GM12892 (cell line): ENCODE data around the gene HSPB8.

Experiments used
- POLR2A ChIP-seq: IDR thresholded peaks from 2 replicates; pipeline ENCODE4 v1.6.1; 2011; ENCODE audit warnings: low read depth, low read length, control low read depth
- POLR2AphosphoS5 ChIP-seq: IDR thresholded peaks from 2 replicates; pipeline ENCODE4 v1.6.1; 2011; ENCODE audit warnings: low read depth, low read length, control low read depth
- TAF1 ChIP-seq: IDR thresholded peaks from 2 replicates; pipeline ENCODE4 v1.6.1; 2011; ENCODE audit warnings: low read depth, mild to moderate bottlenecking, control low read depth, low read length, borderline replicate concordance

DNA sequence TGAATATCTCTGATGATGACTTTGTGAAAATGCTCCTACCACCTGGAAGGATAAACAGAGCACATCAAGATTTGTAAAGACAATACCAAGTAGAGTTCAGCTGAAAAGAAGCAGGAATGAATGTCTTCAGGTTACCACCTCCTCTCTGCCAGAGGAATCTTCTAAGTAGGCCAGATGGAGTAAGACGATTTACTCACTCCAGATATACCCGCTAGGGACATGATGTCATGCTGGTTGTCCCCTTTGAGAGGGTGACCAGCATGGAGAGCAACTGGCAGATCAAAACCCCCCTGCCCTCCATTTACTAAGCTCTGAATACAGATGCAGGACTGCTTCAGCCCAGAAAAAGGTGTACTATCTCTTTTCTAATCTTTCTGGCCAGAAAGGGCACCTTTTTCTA, 39.3 kb upstream of the HSPB8 start:
- TF ChIP-seq POLR2A = no peak
- no peak for TF ChIP-seq POLR2AphosphoS5
- no peak for TF ChIP-seq TAF1
